RPMI8226 (cell line): Measurements from ENCODE around the gene PDCD2L.
"Not testable (repeated sequence)": the region's sequence is repeated elsewhere in the genome, so short reads cannot be mapped to it uniquely, and the experiment has no call there.

Experiments
- DNase-seq: peaks from one replicate; pipeline ENCODE4 v3.0.0-alpha.2; 2015

PDCD2L gene

DNA sequence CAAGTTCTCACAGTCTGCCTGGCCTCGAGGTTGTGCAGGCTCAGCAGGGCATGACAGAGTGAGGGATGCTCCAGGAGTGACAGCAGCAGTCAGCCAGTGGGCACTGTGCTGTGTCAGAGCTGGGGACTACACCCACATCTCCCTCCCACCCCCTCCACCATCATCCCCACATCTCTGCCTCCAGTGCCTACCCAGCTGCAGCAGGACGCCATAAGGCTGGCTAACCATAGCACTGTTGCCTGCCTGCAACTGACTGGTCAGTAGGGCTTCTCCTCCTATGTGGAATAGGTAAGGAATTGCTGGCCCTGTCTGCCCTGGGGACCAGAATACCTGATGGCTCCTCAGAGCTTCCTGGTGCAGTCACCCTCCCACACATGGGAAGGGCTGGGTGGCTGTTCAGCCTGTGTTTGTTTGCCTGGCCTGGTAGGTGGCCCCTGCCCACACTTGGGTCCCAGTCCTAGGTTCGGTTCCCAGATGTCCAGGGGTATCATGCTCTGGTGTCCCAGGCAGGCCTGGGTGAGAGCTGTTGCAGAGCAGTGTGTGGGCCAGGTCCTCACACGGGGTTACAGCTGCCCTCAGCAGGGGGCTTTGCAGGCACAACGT is 23.5 kb upstream of the PDCD2L start:
- DNase-seq = no peak

GRCh38 chr19:34381399-34382251 is 22.6 kb upstream of the PDCD2L start:
- DNase-seq = no peak

- DNase-seq = no peak
These were observed 21.7 kb upstream of the PDCD2L start for GRCh38 chr19:34382471-34382870.

DNA sequence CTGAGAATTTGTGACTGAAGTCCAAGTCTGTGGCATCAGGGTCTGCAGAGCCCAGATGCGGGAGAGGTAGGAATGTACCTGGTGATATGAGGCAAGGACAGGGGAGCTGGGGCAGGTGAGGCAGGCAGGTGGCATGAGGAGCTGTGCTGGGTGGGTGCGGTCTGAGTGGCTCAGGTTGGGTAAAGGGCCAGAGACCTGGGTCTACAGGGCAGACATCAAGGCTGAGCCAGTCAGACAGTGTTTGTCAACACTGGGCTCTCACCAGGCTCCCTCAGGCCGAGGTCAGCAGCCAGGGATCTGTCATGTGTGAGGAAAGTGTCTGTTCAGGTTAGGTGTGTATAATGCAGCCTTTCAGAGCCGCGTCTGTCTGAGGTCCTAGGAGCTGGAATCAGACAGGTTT is 20.6 kb upstream of the PDCD2L start:
- DNase-seq = no peak

DNA sequence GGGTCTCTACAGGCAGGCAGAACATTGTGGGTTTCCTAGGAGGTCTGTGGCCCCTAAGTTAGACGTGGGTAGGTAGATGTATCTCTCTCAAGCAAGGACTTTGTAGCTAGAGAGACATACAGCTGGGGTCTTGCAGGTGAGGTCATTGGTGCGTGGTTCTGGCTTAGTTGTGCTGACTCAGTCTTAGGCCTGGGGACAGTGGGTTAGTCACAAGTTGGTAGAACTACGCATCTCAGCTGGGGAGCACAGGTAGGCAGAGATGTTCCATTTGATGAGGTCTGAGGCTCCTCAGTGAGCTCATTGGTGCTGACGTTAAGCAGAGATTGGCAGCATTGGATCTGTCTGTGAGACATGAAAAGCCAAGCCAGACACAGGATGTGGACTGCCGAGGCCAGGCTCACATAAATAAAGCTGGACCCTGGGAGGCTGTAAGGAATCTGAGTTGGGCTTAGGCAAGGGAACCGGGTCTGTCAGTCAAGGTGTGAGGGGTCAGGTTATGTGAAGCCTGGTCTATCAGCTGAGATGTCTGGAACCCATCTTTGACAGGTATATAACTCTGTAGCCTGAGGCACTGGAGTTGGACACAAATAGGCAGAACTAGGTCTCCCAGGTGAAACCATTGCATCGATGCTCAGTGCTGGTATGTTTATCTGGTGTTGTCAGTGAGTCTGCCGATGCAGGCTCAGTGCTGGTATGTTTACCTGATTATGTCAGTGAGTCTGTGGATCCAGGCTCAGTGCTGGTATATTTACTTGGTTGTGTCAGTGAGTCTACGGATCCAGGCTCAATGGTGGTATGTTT is 17.4 kb upstream of the PDCD2L start:
- DNase-seq = no peak

DNA sequence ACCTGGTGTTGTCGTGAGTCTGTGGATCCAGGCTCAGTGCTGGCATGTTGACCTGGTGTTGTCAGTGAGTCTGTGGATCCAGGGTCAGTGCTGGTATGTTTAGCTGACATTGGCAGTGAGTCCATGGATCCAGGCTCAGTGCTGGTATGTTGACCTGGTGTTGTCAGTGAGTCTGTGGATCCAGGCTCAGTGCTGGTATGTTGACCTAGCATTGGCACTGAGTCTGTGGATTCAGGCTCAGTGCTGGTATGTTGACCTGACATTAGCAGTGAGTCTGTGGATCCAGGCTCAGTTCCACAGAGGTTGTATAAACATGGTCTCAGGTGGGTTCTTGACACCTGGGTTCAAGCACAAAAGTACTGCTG is 16.8 kb upstream of the PDCD2L start:
- DNase-seq = no peak

DNA sequence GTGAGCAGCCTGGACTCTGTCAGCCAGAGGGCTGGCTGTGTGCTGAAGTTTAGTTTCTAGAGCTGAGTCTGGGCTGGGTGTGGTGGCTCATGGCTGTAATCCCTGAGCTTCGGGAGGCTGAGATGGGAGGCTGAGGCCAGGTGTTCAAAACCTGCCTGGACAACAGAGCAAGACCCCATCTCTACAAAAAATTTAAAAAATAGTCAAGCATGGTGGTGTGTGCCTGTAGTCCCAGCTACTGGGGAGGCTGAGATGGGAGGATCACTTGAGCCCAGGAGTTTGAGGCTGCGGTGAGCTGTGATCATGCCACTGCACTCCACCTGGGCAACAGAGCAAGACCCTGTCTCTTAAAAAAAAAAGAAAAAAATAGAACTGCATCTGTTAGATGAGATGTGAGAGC is 15.5 kb upstream of the PDCD2L start:
- not testable (repeated sequence) for DNase-seq

DNA sequence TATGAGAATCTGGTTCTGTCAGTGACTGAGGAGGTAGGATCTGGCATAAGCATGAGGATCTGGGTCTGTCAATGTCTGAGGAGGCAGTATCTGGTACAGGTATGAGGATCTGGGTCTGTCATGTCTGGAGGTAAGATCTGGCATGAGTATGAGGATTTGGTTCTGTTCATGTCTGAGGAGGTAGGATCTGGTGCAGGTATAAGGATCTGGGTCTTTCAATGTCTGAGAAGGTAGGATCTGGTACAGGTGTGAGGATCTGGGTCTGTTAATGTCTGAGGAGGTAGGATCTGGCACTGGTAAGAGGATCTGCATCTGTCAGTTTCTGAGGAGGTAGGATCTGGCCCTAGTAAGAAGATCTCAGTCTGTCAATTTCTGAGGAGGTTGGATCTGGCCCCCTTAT is 12.4 kb upstream of the PDCD2L start:
- no peak for DNase-seq

DNA sequence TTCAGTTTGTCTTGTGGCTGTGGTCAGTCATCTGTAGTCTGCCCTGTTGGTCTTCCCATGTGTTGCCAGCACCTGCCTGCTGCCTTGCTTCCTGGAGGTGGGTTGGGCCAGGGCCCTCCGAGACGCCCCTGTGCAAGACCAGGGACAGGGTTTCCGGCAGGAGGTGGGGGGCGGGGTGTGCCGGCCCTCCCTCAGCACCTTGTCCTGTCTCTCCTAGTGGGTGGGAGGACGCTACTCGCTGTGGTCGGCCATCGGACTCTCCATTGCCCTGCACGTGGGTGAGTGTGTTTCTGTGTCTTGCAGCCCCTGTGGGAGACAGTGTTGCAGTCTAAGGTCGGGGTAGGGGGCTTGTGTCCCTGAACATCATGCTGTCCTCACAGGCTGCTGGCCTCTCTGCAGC is 11.2 kb upstream of the PDCD2L start:
- no peak for DNase-seq

- no peak for DNase-seq
These were observed 10.6 kb upstream of the PDCD2L start for GRCh38 chr19:34393629-34394028.

GRCh38 chr19:34397853-34398252 is 6.3 kb upstream of the PDCD2L start:
- DNase-seq = no peak

DNA sequence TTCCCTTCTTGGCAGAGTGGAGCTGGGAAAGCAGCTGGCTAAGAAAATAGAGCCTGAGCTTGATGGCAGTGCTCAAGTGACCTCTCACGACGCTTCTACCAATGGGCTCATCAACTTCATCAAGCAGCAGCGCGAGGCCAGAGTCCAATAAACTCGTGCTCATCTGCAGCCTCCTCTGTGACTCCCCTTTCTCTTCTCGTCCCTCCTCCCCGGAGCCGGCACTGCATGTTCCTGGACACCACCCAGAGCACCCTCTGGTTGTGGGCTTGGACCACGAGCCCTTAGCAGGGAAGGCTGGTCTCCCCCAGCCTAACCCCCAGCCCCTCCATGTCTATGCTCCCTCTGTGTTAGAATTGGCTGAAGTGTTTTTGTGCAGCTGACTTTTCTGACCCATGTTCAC is 4.3 kb upstream of the PDCD2L start:
- DNase-seq = no peak

DNA sequence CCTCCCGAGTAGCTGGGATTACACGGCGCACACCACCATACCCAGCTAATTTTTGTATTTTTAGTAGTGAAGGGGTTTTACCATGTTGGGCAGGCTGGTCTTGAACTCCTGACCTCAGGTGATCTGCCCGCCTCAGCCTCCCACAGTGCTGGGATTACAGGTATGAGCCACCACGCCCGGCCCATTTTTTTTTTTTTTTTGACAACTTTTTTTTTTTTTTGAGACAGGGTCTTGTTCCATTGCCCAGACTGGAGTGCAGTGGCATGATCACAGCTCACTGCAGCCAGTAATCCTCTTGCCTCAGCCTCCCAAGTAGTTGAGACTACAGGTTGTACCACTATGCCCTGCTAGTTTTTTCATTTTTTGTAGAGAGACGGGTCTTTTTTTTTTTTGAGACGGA is 3.4 kb upstream of the PDCD2L start:
- not testable (repeated sequence) for DNase-seq

DNA sequence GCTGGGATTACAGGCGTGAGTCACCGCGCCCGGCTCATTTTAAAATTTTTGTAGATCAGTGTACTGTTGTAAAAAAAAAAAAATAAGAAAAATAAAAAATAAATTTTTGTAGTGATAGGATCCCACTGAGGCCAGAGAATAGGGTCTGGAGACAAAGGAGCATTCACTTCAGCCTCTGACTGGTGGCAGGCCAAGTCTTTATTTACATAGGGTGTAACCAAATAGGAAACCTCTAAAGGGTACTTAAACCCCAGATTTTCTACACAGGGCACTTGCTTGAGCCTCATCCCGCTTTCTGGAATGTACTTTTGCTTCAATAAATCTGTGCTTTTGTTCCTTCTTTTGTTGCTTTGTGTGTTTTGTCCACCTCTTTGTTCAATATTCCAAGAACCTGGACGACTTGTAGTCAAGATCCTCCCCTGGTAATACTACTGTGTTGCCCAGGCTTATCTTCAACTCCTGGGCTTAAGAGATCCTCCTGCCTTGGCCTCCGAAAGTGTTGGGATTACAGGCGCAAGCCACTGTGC is 2.1 kb upstream of the PDCD2L start:
- no peak for DNase-seq

GRCh38 chr19:34403784-34404108 is 453 bp upstream of the PDCD2L start:
- no peak for DNase-seq

GRCh38 chr19:34405892-34406660 is 1.9 kb downstream of the PDCD2L start:
- DNase-seq = no peak

- no peak for DNase-seq
These were observed 4.2 kb downstream of the PDCD2L start for GRCh38 chr19:34408411-34408810.

DNA sequence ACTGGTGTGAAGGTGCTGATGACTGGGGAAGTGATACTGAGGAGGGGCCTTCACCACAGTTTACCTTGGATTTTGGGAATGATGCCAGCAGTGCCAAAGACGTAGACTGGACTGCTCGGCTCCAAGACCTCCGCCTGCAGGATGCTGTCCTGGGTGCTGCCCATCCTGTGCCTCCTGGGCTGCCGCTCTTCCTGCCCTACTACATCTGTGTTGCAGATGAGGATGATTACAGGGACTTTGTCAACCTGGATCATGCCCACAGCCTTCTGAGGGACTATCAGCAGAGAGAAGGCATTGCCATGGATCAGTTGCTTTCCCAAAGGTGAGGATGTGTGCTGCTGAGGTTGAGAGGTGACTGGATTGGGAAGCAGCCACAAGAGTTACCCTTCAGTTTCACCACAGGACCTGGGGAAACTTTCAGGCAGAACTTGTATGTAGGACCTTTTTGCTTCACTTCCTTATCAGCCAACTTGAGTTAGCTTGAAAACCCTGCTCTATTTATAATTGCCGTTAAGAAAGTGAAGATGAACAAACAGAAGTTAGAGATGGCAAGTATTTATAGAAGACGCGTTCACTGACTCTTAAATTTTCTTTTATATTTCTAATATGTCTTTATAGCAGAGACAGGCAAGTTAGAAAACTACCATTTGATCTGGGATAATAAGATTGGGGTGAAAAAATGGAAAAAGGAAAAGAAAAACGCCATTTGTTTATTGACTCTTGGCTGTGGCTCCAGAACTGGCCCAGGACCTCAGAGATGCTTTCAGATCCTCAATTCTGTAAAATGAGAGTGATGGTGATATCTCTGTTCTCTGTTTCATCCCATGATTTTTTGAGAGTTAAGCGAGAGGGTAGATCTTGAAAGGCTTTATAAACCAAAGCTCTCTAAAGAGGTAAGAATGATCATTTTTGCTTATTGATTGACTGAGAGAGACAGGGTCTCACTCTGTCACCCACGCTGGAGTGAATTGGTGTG is 5.3 kb downstream of the PDCD2L start:
- no peak for DNase-seq

DNA sequence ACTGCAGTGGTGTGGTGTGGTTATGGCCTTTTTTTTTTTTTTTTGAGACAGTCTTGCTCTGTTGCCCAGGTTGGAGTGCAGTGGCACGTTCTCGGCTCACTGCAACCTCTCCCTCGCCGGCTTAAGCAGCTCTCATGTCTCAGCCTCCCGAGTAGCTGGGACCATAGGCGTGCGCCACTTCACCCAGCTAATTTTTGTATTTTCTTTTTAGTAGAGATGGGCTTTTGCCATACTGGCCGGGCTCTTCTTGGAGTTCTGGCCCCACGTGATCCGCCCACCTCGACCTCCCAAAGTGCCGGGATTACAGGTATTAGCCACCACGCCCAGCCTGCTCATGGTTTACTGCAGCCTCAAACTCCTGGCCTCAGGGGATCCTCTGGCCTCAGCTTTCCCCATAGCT is 7.0 kb downstream of the PDCD2L start:
- no peak for DNase-seq

GRCh38 chr19:34416021-34416545 is 11.9 kb downstream of the PDCD2L start:
- DNase-seq = no peak

DNA sequence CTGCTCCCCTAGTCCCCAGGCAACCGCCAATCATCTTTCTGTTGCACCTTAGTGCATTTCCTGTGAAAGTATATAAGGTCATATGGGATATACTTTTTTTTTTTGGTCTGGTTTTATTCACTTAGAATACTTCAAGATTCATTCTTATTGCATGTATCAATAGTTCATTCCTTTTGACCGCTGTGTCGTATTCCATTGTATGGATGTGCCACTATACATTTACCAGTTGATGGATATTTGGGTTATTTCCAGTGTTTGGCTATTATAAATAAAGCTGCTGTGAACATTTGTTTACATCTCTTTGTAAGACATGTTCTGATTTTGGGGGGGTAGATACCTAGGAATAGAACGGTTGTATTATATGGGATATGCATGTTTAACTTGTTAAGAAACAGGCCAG is 14.1 kb downstream of the PDCD2L start:
- no peak for DNase-seq
